Breast epithelium (tissue), 4 donors: Measurements from ENCODE around the gene CLEC9A. TPM values are rescaled to one million over a fixed set of nuclear protein-coding genes. Genes with fewer than 3 reads are reported as not detected.
"Not testable (repeated sequence)": the region's sequence is repeated elsewhere in the genome, so short reads cannot be mapped to it uniquely, and the experiment has no call there.

Source experiments
- DNase-seq, 2 donors: peaks; one replicate each; pipeline ENCODE4 v3.0.0-alpha.2; 2019; ENCODE audit warnings: low spot score in 2 of 2
- H3K27ac ChIP-seq, 2 donors: fragments of 200-600 bp; sonication (generic) in 1 of 2; one replicate each; pipeline ENCODE4 v1.5.1; 2016 to 2019; ENCODE audit warnings: mild to moderate bottlenecking in 1 of 2
- H3K27me3 ChIP-seq, 2 donors: fragments of 200-600 bp; sonication (generic) in 1 of 2; one replicate each; pipeline versions ENCODE4 v1.5.1 to v1.6.0; 2017 to 2019; ENCODE audit warnings: control low read depth in 1 of 2, mild to moderate bottlenecking in 1 of 2
- H3K36me3 ChIP-seq: fragments of 200-600 bp; one replicate; pipeline ENCODE4 v1.5.1; 2019
- H3K4me1 ChIP-seq, 2 donors: fragments of 200-600 bp; sonication (generic); one replicate each; pipeline ENCODE4 v1.5.1; 2016 to 2019; ENCODE audit warnings: control low read depth in 1 of 2
- H3K4me3 ChIP-seq, 3 donors: fragments of 200-600 bp; sonication (generic); 1 replicate in 2 of 3; 2 replicates in 1 of 3; pipeline ENCODE4 v1.5.1; 2016 to 2019; ENCODE audit warnings: mild to moderate bottlenecking in 3 of 3, moderate library complexity in 2 of 3
- H3K9me3 ChIP-seq, 2 donors: fragments of 200-600 bp; sonication (generic) in 1 of 2; one replicate each; pipeline ENCODE4 v1.5.1; 2016 to 2019; ENCODE audit warnings: control low read depth in 1 of 2
- CTCF ChIP-seq, 3 donors: fragments of 450-650 bp; IDR thresholded peaks; one replicate each; pipeline ENCODE4 v1.5.1; 2016 to 2017; ENCODE audit warnings: antibody characterized with exemption in 3 of 3, mild to moderate bottlenecking in 3 of 3, moderate library complexity in 3 of 3
- POLR2A ChIP-seq: fragments of 450-650 bp; IDR thresholded peaks from one replicate; pipeline ENCODE4 v1.6.1; 2016; ENCODE audit warnings: antibody characterized with exemption, mild to moderate bottlenecking, moderate library complexity
- POLR2AphosphoS5 ChIP-seq, 3 donors: sonication (generic); formaldehyde crosslinking; IDR thresholded peaks; one replicate each; pipeline ENCODE4 v1.6.1; 2017; ENCODE audit warnings: antibody characterized with exemption in 3 of 3
- intact Hi-C: fragments of 100-400 bp; cut with DNase I; formaldehyde crosslinking; loops from one replicate; pipeline ENCODE4 v1.15.1; 2023; ENCODE audit warnings: low total_unique reads
- total RNA-seq, 3 donors: library from RNA; depleted of rRNA; stranded (reverse); fragments of >200 nt; gene quantifications; one replicate each; pipeline ENCODE4 v1.1.0, GENCODE V29; 2016

CLEC9A gene
- total RNA-seq, 3 donors from 2014 or later = not detected

GRCh38 chr12:10025236-10025635 lies 5.2 kb upstream of the CLEC9A start:
- no peak for DNase-seq
- intact Hi-C loops = no loop called here
- TF ChIP-seq CTCF (IDR thresholded peaks at IDR 0.05) = no peak
- TF ChIP-seq POLR2AphosphoS5 (IDR thresholded peaks at IDR 0.05) = no peak
- no peak for TF ChIP-seq POLR2A

GRCh38 chr12:10026666-10027065 lies 3.8 kb upstream of the CLEC9A start:
- H3K36me3 ChIP-seq, H3K27ac ChIP-seq, H3K4me3 ChIP-seq, H3K9me3 ChIP-seq, intact Hi-C loops, DNase-seq, H3K27me3 ChIP-seq, H3K4me1 ChIP-seq: not testable (repeated sequence)

More at GRCh38 chr12:10025236-10025635, 5.2 kb upstream of the CLEC9A start:
- Histone ChIP-seq H3K4me3 (no peak overlapping the region), H3K27me3 (no peaks in the 10 kb centered on the region), H3K36me3 (no peaks in the 10 kb centered on the region), H3K27ac (no peak overlapping the region), H3K9me3 (no peaks in the 10 kb centered on the region), H3K4me1 (no peaks in the 10 kb centered on the region)

GRCh38 chr12:10027311-10027710 lies 3.2 kb upstream of the CLEC9A start:
- Histone ChIP-seq H3K27ac (no peak overlapping the region), H3K9me3 (no peaks in the 10 kb centered on the region), H3K4me3 (no peak overlapping the region), H3K4me1 (no peaks in the 10 kb centered on the region), H3K27me3 (no peaks in the 10 kb centered on the region), H3K36me3 (no peaks in the 10 kb centered on the region)
- TF ChIP-seq POLR2AphosphoS5 (IDR thresholded peaks at IDR 0.05) (no peak), POLR2A (no peak), CTCF (IDR thresholded peaks at IDR 0.05) (no peak)
- intact Hi-C loops = no loop called here
- DNase-seq = no peak

- Histone ChIP-seq H3K36me3 (no peaks in the 10 kb centered on the region), H3K9me3 (no peaks in the 10 kb centered on the region), H3K27ac (no peak overlapping the region), H3K4me1 (no peaks in the 10 kb centered on the region), H3K4me3 (no peak overlapping the region), H3K27me3 (no peaks in the 10 kb centered on the region)
- intact Hi-C loops = no loop called here
- no peak for DNase-seq
- no peak for TF ChIP-seq CTCF (IDR thresholded peaks at IDR 0.05)
- TF ChIP-seq POLR2AphosphoS5 (IDR thresholded peaks at IDR 0.05) = no peak
- TF ChIP-seq POLR2A = no peak
These were observed 2.8 kb upstream of the CLEC9A start for GRCh38 chr12:10027721-10028120.

GRCh38 chr12:10031321-10031720 lies 839 bp downstream of the CLEC9A start:
- no peak for TF ChIP-seq POLR2A
- TF ChIP-seq CTCF (IDR thresholded peaks at IDR 0.05) = no peak
- no peak for TF ChIP-seq POLR2AphosphoS5 (IDR thresholded peaks at IDR 0.05)
- Histone ChIP-seq H3K9me3 (no peaks in the 10 kb centered on the region), H3K4me3 (no peak overlapping the region), H3K27me3 (no peaks in the 10 kb centered on the region), H3K27ac (no peak overlapping the region), H3K4me1 (no peaks in the 10 kb centered on the region), H3K36me3 (no peaks in the 10 kb centered on the region)
- intact Hi-C loops = loop anchor here (10.0 kb wide), 1 partner anchor 103 kb away; the partner anchor contains the start of gene CLEC7A
- DNase-seq = no peak

GRCh38 chr12:10031771-10032175 lies 1.3 kb downstream of the CLEC9A start:
- no peak overlapping the region for H3K27ac ChIP-seq
- no peaks in the 10 kb centered on the region for H3K4me1 ChIP-seq
- no peak for DNase-seq
- H3K27me3 ChIP-seq = no peaks in the 10 kb centered on the region
- no peak overlapping the region for H3K4me3 ChIP-seq
- intact Hi-C loops = loop anchor here (10.0 kb wide), 1 partner anchor 103 kb away; the partner anchor contains the start of gene CLEC7A
- no peak for TF ChIP-seq POLR2A
- TF ChIP-seq POLR2AphosphoS5 (IDR thresholded peaks at IDR 0.05) = no peak
- no peak for TF ChIP-seq CTCF (IDR thresholded peaks at IDR 0.05)
- H3K9me3 ChIP-seq = no peaks in the 10 kb centered on the region
- no peaks in the 10 kb centered on the region for H3K36me3 ChIP-seq
